ENCODE data around the gene CCDC91.
"Not testable (repeated sequence)": the region's sequence is repeated elsewhere in the genome, so short reads cannot be mapped to it uniquely, and the experiment has no call there.

The CCDC91 gene

GRCh38 chr12:28186500-28186899 is 3.8 kb upstream of the CCDC91 start:
- no peak for DNase-seq

- no peak for DNase-seq
Measured at GRCh38 chr12:28189784-28190320, 404 bp upstream of the CCDC91 start.

GRCh38 chr12:28191051-28192048 is 1.1 kb downstream of the CCDC91 start:
- DNase-seq, result peak; percentile 31

GRCh38 chr12:28192125-28192524 is 1.9 kb downstream of the CCDC91 start:
- DNase-seq, result no peak

- not testable (repeated sequence) for DNase-seq
Measured at GRCh38 chr12:28194621-28195020, 4.4 kb downstream of the CCDC91 start.

- not testable (repeated sequence) for DNase-seq
Measured at GRCh38 chr12:28201136-28201535, 10.9 kb downstream of the CCDC91 start.

GRCh38 chr12:28202374-28203130 is 12.3 kb downstream of the CCDC91 start:
- DNase-seq, result no peak

- no peak for DNase-seq
Measured at GRCh38 chr12:28209782-28210181, 19.5 kb downstream of the CCDC91 start.

GRCh38 chr12:28212182-28212581 is 21.9 kb downstream of the CCDC91 start:
- no peak for DNase-seq

- no peak for DNase-seq
Measured at GRCh38 chr12:28215021-28215420, 24.8 kb downstream of the CCDC91 start.

GRCh38 chr12:28216016-28216415 is 25.8 kb downstream of the CCDC91 start:
- DNase-seq, result no peak

- no peak for DNase-seq
Measured at GRCh38 chr12:28217805-28218204, 27.5 kb downstream of the CCDC91 start.

GRCh38 chr12:28218875-28219274 is 28.6 kb downstream of the CCDC91 start:
- no peak for DNase-seq

GRCh38 chr12:28219827-28220226 is 29.6 kb downstream of the CCDC91 start:
- DNase-seq, result no peak

GRCh38 chr12:28222081-28222700 is 31.9 kb downstream of the CCDC91 start:
- peak; percentile 64 for DNase-seq

GRCh38 chr12:28223025-28223554 is 32.8 kb downstream of the CCDC91 start:
- DNase-seq, result no peak

GRCh38 chr12:28223858-28224257 is 33.6 kb downstream of the CCDC91 start:
- no peak for DNase-seq

GRCh38 chr12:28226705-28227104 is 36.4 kb downstream of the CCDC91 start:
- DNase-seq, result no peak

GRCh38 chr12:28227251-28227650 is 37.0 kb downstream of the CCDC91 start:
- DNase-seq, result no peak

- no peak for DNase-seq
Measured at GRCh38 chr12:28231248-28231647, 41.0 kb downstream of the CCDC91 start.

GRCh38 chr12:28232211-28232928 is 42.1 kb downstream of the CCDC91 start:
- no peak for DNase-seq

GRCh38 chr12:28234444-28234843 is 44.2 kb downstream of the CCDC91 start:
- DNase-seq, result no peak
